H9 (cell line): ENCODE measurements around the gene HPCAL4. TPM values are rescaled to one million over a fixed set of nuclear protein-coding genes. Genes with fewer than 3 reads are reported as not detected.

Experiments used
- DNase-seq: peaks from one replicate; pipeline ENCODE4 v3.0.0-alpha.2; 2017
- H2AFZ ChIP-seq: one replicate; pipeline ENCODE4 v1.6.1; 2013; ENCODE audit warnings: mild to moderate bottlenecking, low read length, control low read depth, moderate library complexity
- H2AK5ac ChIP-seq: 2 replicates; pipeline ENCODE4 v1.6.1; 2013; ENCODE audit warnings: low read length, control low read depth, mixed read lengths; ENCODE audit not compliant: insufficient read length
- H2BK120ac ChIP-seq: one replicate; pipeline ENCODE4 v1.6.1; 2013; ENCODE audit warnings: low read depth, mild to moderate bottlenecking, low read length, control low read depth, inconsistent platforms; ENCODE audit not compliant: poor library complexity, severe bottlenecking
- H2BK12ac ChIP-seq: 2 replicates; pipeline ENCODE4 v1.6.1; 2013; ENCODE audit warnings: low read length, control low read depth, mixed read lengths, low read depth; ENCODE audit not compliant: insufficient read length
- H2BK15ac ChIP-seq: 2 replicates; pipeline ENCODE4 v1.6.1; 2013; ENCODE audit warnings: low read depth, low read length, control low read depth
- H2BK20ac ChIP-seq: one replicate; pipeline ENCODE4 v1.6.1; 2013; ENCODE audit warnings: low read depth, mild to moderate bottlenecking, low read length, control low read depth, inconsistent platforms; ENCODE audit not compliant: poor library complexity, severe bottlenecking
- H2BK5ac ChIP-seq: 2 replicates; pipeline ENCODE4 v1.6.1; 2013; ENCODE audit warnings: low read length, control low read depth, mixed read lengths; ENCODE audit not compliant: insufficient read length
- H3K14ac ChIP-seq: 2 replicates; pipeline ENCODE4 v1.6.1; 2013; ENCODE audit warnings: low read length, control low read depth; ENCODE audit not compliant: insufficient read depth
- H3K18ac ChIP-seq: 2 replicates; pipeline ENCODE4 v1.6.1; 2013; ENCODE audit warnings: low read depth, mild to moderate bottlenecking, mixed read lengths, low read length, control low read depth; ENCODE audit not compliant: insufficient read length
- H3K23ac ChIP-seq: 2 replicates; pipeline ENCODE4 v1.6.1; 2013; ENCODE audit warnings: low read length, control low read depth, mixed read lengths, low read depth; ENCODE audit not compliant: insufficient read length
- H3K23me2 ChIP-seq: 2 replicates; pipeline ENCODE4 v1.6.1; 2013; ENCODE audit warnings: low read depth, mild to moderate bottlenecking, mixed read lengths, low read length, control low read depth; ENCODE audit not compliant: insufficient read length, poor library complexity, severe bottlenecking
- H3K27ac ChIP-seq: 2 replicates; pipeline ENCODE4 v1.5.1; 2013; ENCODE audit warnings: low read length, control low read depth, mixed read lengths, low read depth; ENCODE audit not compliant: insufficient read length
- H3K27me3 ChIP-seq: 2 replicates; pipeline ENCODE4 v1.6.1; 2013; ENCODE audit warnings: low read length, control low read depth, inconsistent platforms; ENCODE audit not compliant: insufficient read depth
- H3K4ac ChIP-seq: 2 replicates; pipeline ENCODE4 v1.6.1; 2013; ENCODE audit warnings: low read depth, mild to moderate bottlenecking, control low read depth, inconsistent platforms, low read length, moderate library complexity
- H3K4me1 ChIP-seq: 2 replicates; pipeline ENCODE4 v1.6.1; 2013; ENCODE audit warnings: low read length, control low read depth, inconsistent platforms; ENCODE audit not compliant: insufficient read depth
- H3K4me2 ChIP-seq: 2 replicates; pipeline ENCODE4 v1.6.1; 2013; ENCODE audit warnings: low read length, control low read depth, mixed read lengths; ENCODE audit not compliant: insufficient read length, insufficient read depth
- H3K56ac ChIP-seq: 2 replicates; pipeline ENCODE4 v1.6.1; 2013; ENCODE audit warnings: low read depth, mild to moderate bottlenecking, mixed read lengths, low read length, control low read depth; ENCODE audit not compliant: insufficient read length
- H3K79me1 ChIP-seq: 2 replicates; pipeline ENCODE4 v1.6.1; 2013; ENCODE audit warnings: low read depth, mild to moderate bottlenecking, moderate library complexity, low read length, control low read depth, inconsistent platforms; ENCODE audit not compliant: insufficient read depth, poor library complexity, severe bottlenecking
- H3K79me2 ChIP-seq: 2 replicates; pipeline ENCODE4 v1.6.1; 2013; ENCODE audit warnings: low read length, control low read depth, inconsistent platforms; ENCODE audit not compliant: insufficient read depth
- H3K9ac ChIP-seq: 2 replicates; pipeline ENCODE4 v1.6.1; 2013; ENCODE audit warnings: low read length, control low read depth, mixed read lengths; ENCODE audit not compliant: insufficient read length; ENCODE audit errors: extremely low read depth
- H3K9me3 ChIP-seq: one replicate; pipeline ENCODE4 v1.6.1; 2013; ENCODE audit warnings: low read depth, low read length, inconsistent platforms; ENCODE audit not compliant: control insufficient read depth
- H3T11ph ChIP-seq: one replicate; pipeline ENCODE4 v1.6.1; 2013; ENCODE audit warnings: mild to moderate bottlenecking, low read length, control low read depth, inconsistent platforms
- H4K20me1 ChIP-seq: one replicate; pipeline ENCODE4 v1.6.1; 2013; ENCODE audit not compliant: control insufficient read depth, insufficient read length, insufficient read depth
- H4K5ac ChIP-seq: 2 replicates; pipeline ENCODE4 v1.6.1; 2013; ENCODE audit warnings: low read depth, mild to moderate bottlenecking, mixed read lengths, low read length, control low read depth; ENCODE audit not compliant: insufficient read length
- H4K8ac ChIP-seq: replicated peaks from 2 replicates; pipeline ENCODE4 v1.6.1; 2013; ENCODE audit warnings: low read length, control low read depth, mixed read lengths, low read depth; ENCODE audit not compliant: insufficient read length
- H4K91ac ChIP-seq: 2 replicates; pipeline ENCODE4 v1.6.1; 2013; ENCODE audit warnings: low read depth, mild to moderate bottlenecking, moderate library complexity, mixed read lengths, low read length, control low read depth; ENCODE audit not compliant: insufficient read length
- H3K27ac Mint-ChIP-seq, 3 experiments: 2 replicates in 2 of 3; 3 replicates in 1 of 3; pipeline ENCODE4 v1.8.0; 2020 to 2021; ENCODE audit warnings: mixed read lengths in 3 of 3, mild to moderate bottlenecking in 1 of 3, moderate library complexity in 1 of 3
- H3K27me3 Mint-ChIP-seq: 2 replicates; pipeline ENCODE4 v1.8.0; 2021; ENCODE audit warnings: low read depth, mild to moderate bottlenecking, moderate library complexity, mixed read lengths
- H3K36me3 Mint-ChIP-seq, 3 experiments: 2 replicates in 2 of 3; 3 replicates in 1 of 3; pipeline ENCODE4 v1.8.0; 2020 to 2021; ENCODE audit warnings: low read depth in 3 of 3, mixed read lengths in 3 of 3; ENCODE audit not compliant: insufficient read depth in 1 of 3
- H3K4me1 Mint-ChIP-seq, 2 experiments: 2 replicates each; pipeline ENCODE4 v1.8.0; 2020; ENCODE audit warnings: mixed read lengths in 2 of 2
- H3K4me3 Mint-ChIP-seq, 2 experiments: 2 replicates in 1 of 2; 3 replicates in 1 of 2; pipeline ENCODE4 v1.8.0; 2020 to 2021; ENCODE audit warnings: mild to moderate bottlenecking in 2 of 2, mixed read lengths in 2 of 2, moderate library complexity in 1 of 2
- H3K9me3 Mint-ChIP-seq, 2 experiments: 2 replicates in 1 of 2; 3 replicates in 1 of 2; pipeline ENCODE4 v1.8.0; 2020; ENCODE audit warnings: mild to moderate bottlenecking in 2 of 2, mixed read lengths in 2 of 2, moderate library complexity in 1 of 2
- WGBS: extraction: QIAGEN DNeasy Blood & Tissue Kit; methylation state at CpG from one replicate; pipeline ENCODE4 v1.1.7; 2013; ENCODE audit warnings: missing lambda C conversion rate, low lambda C conversion rate, mixed read lengths; ENCODE audit not compliant: insufficient read length; ENCODE audit errors: extremely low coverage; 5-methylcytosine and 5-hydroxymethylcytosine counted together
- total RNA-seq: library from RNA; stranded (reverse); gene quantifications from 2 replicates; pipeline ENCODE4 v1.2.1, GENCODE V29; 2021
- TF ChIP-seq, protein P1 (sequence below): fragments of 200-600 bp; sonication (generic); conservative IDR thresholded peaks from 3 replicates; pipeline ENCODE4 v1.8.0; 2021; ENCODE audit warnings: antibody characterized with exemption, mild to moderate bottlenecking

HPCAL4 gene
- total RNA-seq, 1 experiment from 2014 or later, result 0.15 TPM

- Mint-ChIP-seq H3K36me3 (peaks cover 0 to 21% (median 20%) of the 10 kb centered on the region in 3 experiments; a peak in 6 of 7 replicates), H3K27me3 (peaks cover 61% of the 10 kb centered on the region), H3K4me1 (peaks cover 9 to 13% of the 10 kb centered on the region in 2 experiments), H3K9me3 (no peaks in the 10 kb centered on the region), H3K4me3 (no peak overlapping the region), H3K27ac (no peak overlapping the region)
- Histone ChIP-seq H3K4me2 (no peak overlapping the region), H4K20me1 (no peaks in the 10 kb centered on the region), H2BK120ac (no peak overlapping the region), H4K8ac (no peak overlapping the region), H2BK20ac (no peak overlapping the region), H4K5ac (no peak overlapping the region), H3T11ph (no peak overlapping the region), H2AK5ac (no peak overlapping the region), H3K4me1 (peaks cover 2% of the 10 kb centered on the region; the same call in 1 of the 2 replicates), H3K79me2 (no peaks in the 10 kb centered on the region), H3K79me1 (no peaks in the 10 kb centered on the region), H3K56ac (no peak overlapping the region), H3K9me3 (no peaks in the 10 kb centered on the region), H3K23ac (no peak overlapping the region), H2BK12ac (no peak overlapping the region), H3K27me3 (peaks cover 16% of the 10 kb centered on the region; the same call in 1 of the 2 replicates), H3K9ac (no peak overlapping the region), H4K91ac (no peak overlapping the region), H3K23me2 (peaks cover 7% of the 10 kb centered on the region), H3K27ac (no peak overlapping the region), H2AFZ (no peak overlapping the region), H3K14ac (no peak overlapping the region), H3K4ac (no peak overlapping the region), H3K18ac (no peak overlapping the region), H2BK15ac (no peak overlapping the region), H2BK5ac (no peak overlapping the region)
- no peak for DNase-seq
- no CpG with 5 or more reads among the region's 9 CpGs for WGBS
- TF ChIP-seq, protein P1, sequence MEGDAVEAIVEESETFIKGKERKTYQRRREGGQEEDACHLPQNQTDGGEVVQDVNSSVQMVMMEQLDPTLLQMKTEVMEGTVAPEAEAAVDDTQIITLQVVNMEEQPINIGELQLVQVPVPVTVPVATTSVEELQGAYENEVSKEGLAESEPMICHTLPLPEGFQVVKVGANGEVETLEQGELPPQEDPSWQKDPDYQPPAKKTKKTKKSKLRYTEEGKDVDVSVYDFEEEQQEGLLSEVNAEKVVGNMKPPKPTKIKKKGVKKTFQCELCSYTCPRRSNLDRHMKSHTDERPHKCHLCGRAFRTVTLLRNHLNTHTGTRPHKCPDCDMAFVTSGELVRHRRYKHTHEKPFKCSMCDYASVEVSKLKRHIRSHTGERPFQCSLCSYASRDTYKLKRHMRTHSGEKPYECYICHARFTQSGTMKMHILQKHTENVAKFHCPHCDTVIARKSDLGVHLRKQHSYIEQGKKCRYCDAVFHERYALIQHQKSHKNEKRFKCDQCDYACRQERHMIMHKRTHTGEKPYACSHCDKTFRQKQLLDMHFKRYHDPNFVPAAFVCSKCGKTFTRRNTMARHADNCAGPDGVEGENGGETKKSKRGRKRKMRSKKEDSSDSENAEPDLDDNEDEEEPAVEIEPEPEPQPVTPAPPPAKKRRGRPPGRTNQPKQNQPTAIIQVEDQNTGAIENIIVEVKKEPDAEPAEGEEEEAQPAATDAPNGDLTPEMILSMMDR, result no peak
Measured at GRCh38 chr1:39737546-39738169, 46.4 kb upstream of the HPCAL4 start.
